ENCODE results near the gene PPP4C.

DNA sequence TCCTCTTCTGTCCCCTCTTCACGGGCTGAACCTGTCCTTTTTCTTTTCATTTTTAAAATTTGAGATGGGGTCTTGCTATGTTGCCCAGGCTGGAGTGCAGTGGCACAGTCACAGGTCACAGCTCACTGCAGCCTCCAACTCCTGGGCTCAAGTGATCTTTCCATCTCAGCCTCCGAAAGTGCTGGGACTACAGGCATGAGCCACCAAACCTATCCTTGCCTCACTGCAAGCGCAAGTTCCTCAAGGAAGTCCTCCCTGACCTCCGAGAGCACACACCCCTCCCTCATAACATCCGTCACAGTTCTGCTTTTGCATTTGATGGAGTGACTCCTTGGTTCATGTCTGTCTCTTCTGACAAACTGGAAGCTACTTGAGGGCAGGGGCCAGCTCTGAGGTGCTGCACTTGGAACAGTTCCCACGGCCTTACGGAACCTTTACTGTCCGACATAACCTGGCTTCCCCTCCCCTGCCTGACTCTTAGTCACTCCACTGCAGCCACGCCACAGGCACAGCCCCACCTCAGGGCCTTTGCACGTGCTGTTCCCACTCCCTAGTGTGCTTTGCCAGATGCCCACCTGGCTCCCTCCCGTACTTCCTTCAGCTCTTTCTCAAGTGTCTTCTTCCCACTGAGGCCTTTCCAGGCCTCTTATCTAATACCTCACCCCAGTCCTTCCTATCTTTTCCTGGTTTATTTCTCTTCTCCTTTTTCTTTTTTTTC lies 11.5 kb downstream of the PPP4C start:
- TF ChIP-seq, protein P1, sequence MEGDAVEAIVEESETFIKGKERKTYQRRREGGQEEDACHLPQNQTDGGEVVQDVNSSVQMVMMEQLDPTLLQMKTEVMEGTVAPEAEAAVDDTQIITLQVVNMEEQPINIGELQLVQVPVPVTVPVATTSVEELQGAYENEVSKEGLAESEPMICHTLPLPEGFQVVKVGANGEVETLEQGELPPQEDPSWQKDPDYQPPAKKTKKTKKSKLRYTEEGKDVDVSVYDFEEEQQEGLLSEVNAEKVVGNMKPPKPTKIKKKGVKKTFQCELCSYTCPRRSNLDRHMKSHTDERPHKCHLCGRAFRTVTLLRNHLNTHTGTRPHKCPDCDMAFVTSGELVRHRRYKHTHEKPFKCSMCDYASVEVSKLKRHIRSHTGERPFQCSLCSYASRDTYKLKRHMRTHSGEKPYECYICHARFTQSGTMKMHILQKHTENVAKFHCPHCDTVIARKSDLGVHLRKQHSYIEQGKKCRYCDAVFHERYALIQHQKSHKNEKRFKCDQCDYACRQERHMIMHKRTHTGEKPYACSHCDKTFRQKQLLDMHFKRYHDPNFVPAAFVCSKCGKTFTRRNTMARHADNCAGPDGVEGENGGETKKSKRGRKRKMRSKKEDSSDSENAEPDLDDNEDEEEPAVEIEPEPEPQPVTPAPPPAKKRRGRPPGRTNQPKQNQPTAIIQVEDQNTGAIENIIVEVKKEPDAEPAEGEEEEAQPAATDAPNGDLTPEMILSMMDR (IDR thresholded peaks at IDR 0.05), result no peak
- no peak for TF ChIP-seq POLR2A (IDR thresholded peaks at IDR 0.05)

Measured in Peyer's patch (tissue), 4 donors.